ENCODE measurements around the gene PITPNC1.

Gene PITPNC1

GRCh38 chr17:67729903-67730302 lies 352.8 kb downstream of the PITPNC1 start:
- DNase-seq (ENCODE audit: low read depth): no peak

DNA sequence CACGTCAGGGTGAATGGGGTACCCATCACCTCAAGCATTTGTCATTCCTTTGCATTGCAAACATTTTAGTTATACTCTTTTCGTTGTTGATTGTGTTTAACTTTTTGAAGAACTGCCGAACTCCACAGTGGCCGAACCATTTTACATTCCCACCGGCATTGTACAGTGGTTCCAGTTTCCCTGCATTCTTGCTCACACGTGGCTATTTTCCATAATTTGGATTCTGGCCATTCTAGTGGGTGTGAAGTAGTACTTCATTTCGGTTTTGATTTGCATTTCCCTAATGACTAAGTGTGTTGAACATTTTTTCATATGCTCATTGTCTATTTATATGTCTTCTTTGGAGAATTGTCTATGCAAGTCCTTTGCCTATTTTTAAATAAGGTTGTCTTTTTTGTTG lies 353.6 kb downstream of the PITPNC1 start:
- no peak for DNase-seq (ENCODE audit: low read depth)

DNA sequence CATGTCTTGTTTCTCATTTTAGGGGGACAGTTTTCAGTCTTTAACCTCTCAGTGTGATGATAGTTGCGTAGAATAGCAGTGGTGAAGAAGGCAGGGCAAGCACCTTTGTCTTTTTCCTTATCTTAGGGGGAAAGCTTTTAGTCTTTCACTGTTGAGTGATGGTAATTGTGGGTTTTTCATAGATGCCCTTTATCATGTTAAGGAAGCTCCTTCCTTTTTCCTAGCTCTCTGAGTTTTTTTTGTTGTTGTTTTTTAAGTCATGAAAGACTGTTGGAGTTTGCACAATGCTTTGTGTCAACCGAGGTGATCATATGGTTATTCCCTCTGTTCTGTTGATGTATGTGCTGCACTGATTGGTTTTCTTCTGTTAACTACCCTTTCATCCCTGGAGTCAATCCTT lies 356.4 kb downstream of the PITPNC1 start:
- DNase-seq (ENCODE audit: low read depth): no peak

- no peak for DNase-seq (ENCODE audit: low read depth)
Observed at GRCh38 chr17:67737145-67737544, 360.1 kb downstream of the PITPNC1 start.

- no peak for DNase-seq (ENCODE audit: low read depth)
Observed at GRCh38 chr17:67742025-67742424, 364.9 kb downstream of the PITPNC1 start.
